ENCODE measurements around the gene ADAMTS3.

Gene ADAMTS3

DNA sequence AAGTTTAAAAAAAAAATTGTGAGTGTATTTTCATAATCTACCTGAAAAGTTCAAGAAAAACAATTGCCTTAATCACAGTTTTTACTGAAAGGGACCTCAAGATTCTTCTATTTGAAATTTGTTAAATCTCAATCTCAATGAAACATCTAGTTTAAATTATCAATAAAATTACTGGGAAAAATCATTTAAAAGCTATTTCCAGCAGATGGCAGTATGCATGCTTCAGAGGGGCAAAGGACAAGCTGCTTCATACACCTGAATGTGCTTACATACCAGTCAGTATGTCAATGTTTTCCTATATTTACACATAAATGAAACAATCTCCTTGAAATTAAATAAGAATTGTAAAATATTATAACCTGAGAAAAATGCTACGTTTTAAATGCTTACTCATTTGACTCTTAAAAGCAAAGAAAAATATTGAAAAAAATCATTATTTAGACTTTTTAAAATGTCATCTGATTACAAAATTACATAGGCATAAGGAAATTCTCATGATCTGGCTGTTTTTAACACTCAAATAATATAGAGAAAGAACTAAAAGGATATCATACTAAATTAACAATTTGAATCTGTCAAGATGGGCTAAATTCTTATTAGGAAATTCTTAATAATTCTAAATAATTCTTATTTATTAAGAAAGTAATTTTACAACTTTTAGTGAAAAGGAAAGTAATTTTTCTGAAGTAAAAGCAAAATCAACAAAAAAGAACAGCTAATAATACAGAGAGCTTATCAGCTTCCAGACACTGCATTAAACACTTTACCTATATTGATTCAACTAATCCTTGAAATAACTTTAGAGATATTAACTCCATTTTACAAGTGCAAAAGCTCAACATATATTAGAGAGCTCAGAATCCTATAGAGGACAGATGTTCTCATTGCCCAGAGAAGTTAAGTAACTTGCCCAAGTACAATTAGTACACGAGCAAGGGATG is 242.1 kb downstream of the ADAMTS3 start:
- TF ChIP-seq, protein P1, sequence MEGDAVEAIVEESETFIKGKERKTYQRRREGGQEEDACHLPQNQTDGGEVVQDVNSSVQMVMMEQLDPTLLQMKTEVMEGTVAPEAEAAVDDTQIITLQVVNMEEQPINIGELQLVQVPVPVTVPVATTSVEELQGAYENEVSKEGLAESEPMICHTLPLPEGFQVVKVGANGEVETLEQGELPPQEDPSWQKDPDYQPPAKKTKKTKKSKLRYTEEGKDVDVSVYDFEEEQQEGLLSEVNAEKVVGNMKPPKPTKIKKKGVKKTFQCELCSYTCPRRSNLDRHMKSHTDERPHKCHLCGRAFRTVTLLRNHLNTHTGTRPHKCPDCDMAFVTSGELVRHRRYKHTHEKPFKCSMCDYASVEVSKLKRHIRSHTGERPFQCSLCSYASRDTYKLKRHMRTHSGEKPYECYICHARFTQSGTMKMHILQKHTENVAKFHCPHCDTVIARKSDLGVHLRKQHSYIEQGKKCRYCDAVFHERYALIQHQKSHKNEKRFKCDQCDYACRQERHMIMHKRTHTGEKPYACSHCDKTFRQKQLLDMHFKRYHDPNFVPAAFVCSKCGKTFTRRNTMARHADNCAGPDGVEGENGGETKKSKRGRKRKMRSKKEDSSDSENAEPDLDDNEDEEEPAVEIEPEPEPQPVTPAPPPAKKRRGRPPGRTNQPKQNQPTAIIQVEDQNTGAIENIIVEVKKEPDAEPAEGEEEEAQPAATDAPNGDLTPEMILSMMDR (conservative IDR thresholded peaks at IDR 0.05), result peak; percentile 98
- no peak overlapping the region for H3K27ac ChIP-seq

DNA sequence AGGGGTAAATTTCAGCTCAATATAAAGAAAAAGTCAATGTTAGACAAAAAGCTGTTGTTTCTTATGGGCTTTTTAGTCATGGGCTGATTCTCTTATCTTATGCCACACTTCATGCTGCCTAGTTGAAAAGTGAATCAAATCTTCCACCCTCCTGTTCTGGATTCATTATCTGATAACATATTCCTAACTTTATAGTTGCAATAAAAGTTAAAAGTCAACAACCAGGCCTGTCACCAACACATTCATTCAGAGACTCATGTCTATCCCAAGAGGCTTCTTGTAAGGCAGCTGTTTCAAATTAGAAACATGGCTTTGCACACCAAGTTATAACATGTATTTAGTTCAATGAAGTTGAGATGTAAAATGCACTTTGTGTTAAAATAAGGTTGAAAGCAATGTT is 243.8 kb downstream of the ADAMTS3 start:
- TF ChIP-seq, protein P1 (conservative IDR thresholded peaks at IDR 0.05), result no peak
- H3K27ac ChIP-seq, result no peak overlapping the region; the same call in 1 of the 2 replicates

DNA sequence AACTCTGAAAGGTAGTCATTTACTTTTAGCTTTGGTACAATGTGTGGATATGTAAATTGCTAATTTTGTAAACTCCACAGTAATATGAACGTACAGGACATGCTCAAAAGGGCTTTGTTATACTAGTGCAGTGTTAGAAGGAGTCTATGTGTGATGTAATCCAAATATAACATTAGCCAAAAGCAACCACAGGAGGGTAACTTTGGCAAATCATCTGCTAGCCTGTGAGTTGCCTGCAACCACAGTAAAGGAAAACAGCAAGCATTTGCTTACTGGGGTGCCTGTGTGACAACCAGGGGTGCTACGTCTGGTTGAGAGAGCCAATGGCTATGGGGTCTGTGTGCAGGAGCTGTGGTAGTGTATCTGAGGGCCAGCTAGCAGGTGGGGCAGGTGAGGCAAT is 245.8 kb downstream of the ADAMTS3 start:
- 0 out of 2 replicates have a peak overlapping the region, but pooled peaks have one; percentile 1 for H3K27ac ChIP-seq
- TF ChIP-seq, protein P1 (conservative IDR thresholded peaks at IDR 0.05), result no peak

DNA sequence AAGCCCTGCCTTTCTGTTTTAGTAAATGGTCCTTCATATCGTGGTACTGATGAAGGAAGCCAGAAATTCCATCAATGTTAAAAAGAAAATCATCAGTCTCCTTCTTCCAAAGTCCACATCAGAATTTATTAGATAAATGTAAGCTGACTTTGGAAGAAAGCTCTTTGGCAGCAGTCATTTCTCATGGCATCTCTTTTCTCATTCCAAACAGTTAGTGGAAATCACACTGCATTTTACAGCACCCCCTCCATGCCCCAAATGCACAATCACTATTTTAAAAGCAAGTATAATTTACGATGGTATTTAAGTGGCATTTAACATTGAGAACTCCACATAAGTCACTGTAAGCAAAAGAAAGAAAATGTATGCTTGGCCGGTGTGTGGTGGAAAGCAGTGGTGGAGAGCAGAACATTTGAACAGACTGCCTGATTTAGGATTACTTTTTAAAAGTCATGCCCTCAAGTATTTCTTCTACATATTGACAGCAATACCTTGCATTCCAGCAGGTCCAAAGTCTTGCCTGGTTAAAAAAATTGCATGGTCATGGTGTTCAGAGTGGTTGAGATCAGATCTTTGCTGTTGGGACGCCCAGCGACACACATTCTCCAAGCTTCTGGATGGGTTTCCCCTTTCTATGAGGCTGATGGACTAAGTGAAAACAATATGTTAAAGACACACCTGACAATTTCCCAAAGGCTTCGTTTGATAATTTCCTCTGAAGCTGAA is 248.6 kb downstream of the ADAMTS3 start:
- TF ChIP-seq, protein P1 (conservative IDR thresholded peaks at IDR 0.05), result no peak
- no peak overlapping the region for H3K27ac ChIP-seq

DNA sequence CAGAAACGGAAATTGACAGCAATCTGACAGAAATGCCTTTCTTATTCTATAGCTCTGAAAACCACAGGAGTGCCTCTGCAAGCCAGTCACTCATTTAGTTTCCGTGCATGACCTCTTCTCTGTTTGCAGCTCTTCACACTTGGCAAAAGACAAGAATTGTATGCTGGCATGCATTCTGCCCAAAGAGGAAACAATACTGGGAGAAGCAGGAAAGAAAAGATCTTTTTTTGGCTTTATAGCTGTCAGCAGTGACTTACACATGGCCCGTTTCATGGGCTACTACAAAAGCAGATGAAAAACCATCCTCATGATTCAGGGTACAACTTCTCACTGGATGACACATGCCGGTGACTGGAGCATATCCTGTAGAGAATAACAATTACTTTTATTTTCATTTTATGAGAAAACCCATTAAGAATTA is 249.4 kb downstream of the ADAMTS3 start:
- TF ChIP-seq, protein P1 (conservative IDR thresholded peaks at IDR 0.05), result no peak

DNA sequence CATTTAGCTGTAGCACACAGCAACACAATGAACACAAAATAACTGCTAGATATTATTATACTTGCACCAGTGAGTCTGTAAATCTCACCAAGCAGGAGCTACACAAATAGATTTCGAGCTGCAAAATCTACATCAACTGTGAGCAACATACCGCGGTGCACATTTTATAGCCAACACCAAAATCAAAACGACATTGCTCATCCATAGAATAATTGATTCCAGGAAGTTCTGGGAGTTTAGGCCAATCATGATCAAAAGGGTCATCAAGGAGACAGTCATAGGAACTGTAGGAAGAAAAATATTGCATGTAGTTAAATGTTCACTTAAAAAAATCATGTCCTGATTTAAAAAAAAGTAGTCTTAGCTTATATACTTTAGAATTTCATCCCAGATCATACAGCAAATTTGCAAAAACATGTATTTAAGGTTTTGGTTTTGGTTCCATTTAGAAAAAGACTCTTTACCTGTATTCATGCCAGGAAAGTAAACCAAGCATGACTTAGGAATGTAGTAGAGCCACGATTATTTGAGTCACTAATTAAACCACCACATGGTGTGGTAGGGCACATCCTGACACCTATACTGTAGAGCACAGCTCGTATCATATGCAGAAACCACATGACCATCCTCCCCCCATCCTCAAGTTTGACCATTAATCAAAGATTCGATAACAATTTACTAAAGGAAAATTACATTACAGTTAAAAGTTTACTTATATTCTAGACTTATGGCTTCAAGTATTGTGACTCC is 250.4 kb downstream of the ADAMTS3 start:
- H3K27ac ChIP-seq, result no peak overlapping the region
- TF ChIP-seq, protein P1 (conservative IDR thresholded peaks at IDR 0.05), result no peak

More for the DNA sequence above, 249.4 kb downstream of the ADAMTS3 start:
- no peak overlapping the region for H3K27ac ChIP-seq
